HEK293T (cell line): ENCODE results near the gene ISCU.
A peak's percentile ranks its signal among the peaks of the same experiment; 100 is the strongest.
"Not testable (repeated sequence)": the region's sequence is repeated elsewhere in the genome, so short reads cannot be mapped to it uniquely, and the experiment has no call there.

ENCODE experiments used
- CTCF ChIA-PET: fragments of 350-600 bp; formaldehyde crosslinking; extraction: SDS; loops from one replicate; lab custom pipeline; 2021; ENCODE audit warnings: antibody characterized with exemption, inconsistent platforms; lab: Yijun Ruan, JAX
- POLR2A ChIA-PET: fragments of 350-600 bp; formaldehyde crosslinking; extraction: SDS; loops from one replicate; lab custom pipeline; 2020; ENCODE audit warnings: antibody characterized with exemption, inconsistent platforms; lab: Yijun Ruan, JAX
- DNase-seq: peaks from one replicate; pipeline ENCODE4 v3.0.0; 2012; ENCODE audit warnings: mixed read lengths; ENCODE audit errors: extremely low spot score
- ARNT ChIP-seq: fragments of 450-650 bp; IDR thresholded peaks from 2 replicates; pipeline ENCODE4 v1.6.1; 2017; ENCODE audit warnings: mild to moderate bottlenecking
- BHLHE40 ChIP-seq: fragments of 450-650 bp; IDR thresholded peaks from 2 replicates; pipeline ENCODE4 v1.6.1; 2016; ENCODE audit warnings: mild to moderate bottlenecking, moderate library complexity, borderline replicate concordance
- CTBP1 ChIP-seq: fragments of 450-650 bp; IDR thresholded peaks from 2 replicates; pipeline ENCODE4 v1.6.1; 2016; ENCODE audit warnings: borderline replicate concordance
- ELF4 ChIP-seq: fragments of 450-650 bp; IDR thresholded peaks from 2 replicates; pipeline ENCODE4 v1.6.1; 2017; ENCODE audit warnings: antibody characterized with exemption
- FOXA1 ChIP-seq: fragments of 450-650 bp; IDR thresholded peaks from 2 replicates; pipeline ENCODE4 v1.6.1; 2016; ENCODE audit warnings: mild to moderate bottlenecking
- FOXK2 ChIP-seq: fragments of 450-650 bp; IDR thresholded peaks from 2 replicates; pipeline ENCODE4 v1.6.1; 2016; ENCODE audit warnings: mild to moderate bottlenecking
- FOXM1 ChIP-seq: fragments of 450-650 bp; IDR thresholded peaks from 2 replicates; pipeline ENCODE4 v1.6.1; 2017; ENCODE audit warnings: mild to moderate bottlenecking, borderline replicate concordance
- HDGF ChIP-seq: fragments of 450-650 bp; IDR thresholded peaks from 2 replicates; pipeline ENCODE4 v1.6.1; 2017; ENCODE audit warnings: antibody characterized with exemption, borderline replicate concordance
- L3MBTL2 ChIP-seq: fragments of 450-650 bp; conservative IDR thresholded peaks from 2 replicates; pipeline ENCODE4 v1.6.1; 2016; ENCODE audit warnings: mild to moderate bottlenecking
- LEF1 ChIP-seq: fragments of 450-650 bp; IDR thresholded peaks from 2 replicates; pipeline ENCODE4 v1.6.1; 2017; ENCODE audit warnings: mild to moderate bottlenecking, borderline replicate concordance
- NFRKB ChIP-seq: fragments of 450-650 bp; IDR thresholded peaks from 2 replicates; pipeline ENCODE4 v1.6.1; 2016; ENCODE audit warnings: mild to moderate bottlenecking, moderate library complexity
- PKNOX1 ChIP-seq: fragments of 450-650 bp; IDR thresholded peaks from 2 replicates; pipeline ENCODE4 v1.6.1; 2016
- SP1 ChIP-seq: fragments of 450-650 bp; IDR thresholded peaks from 2 replicates; pipeline ENCODE4 v1.6.1; 2017
- SUZ12 ChIP-seq: fragments of 450-650 bp; IDR thresholded peaks from 2 replicates; pipeline ENCODE4 v1.6.1; 2016; ENCODE audit warnings: mild to moderate bottlenecking
- TARDBP ChIP-seq: fragments of 450-650 bp; IDR thresholded peaks from 2 replicates; pipeline ENCODE4 v1.6.1; 2016
- ZNF384 ChIP-seq: fragments of 450-650 bp; IDR thresholded peaks from 2 replicates; pipeline ENCODE4 v1.6.1; 2016

Gene ISCU

DNA sequence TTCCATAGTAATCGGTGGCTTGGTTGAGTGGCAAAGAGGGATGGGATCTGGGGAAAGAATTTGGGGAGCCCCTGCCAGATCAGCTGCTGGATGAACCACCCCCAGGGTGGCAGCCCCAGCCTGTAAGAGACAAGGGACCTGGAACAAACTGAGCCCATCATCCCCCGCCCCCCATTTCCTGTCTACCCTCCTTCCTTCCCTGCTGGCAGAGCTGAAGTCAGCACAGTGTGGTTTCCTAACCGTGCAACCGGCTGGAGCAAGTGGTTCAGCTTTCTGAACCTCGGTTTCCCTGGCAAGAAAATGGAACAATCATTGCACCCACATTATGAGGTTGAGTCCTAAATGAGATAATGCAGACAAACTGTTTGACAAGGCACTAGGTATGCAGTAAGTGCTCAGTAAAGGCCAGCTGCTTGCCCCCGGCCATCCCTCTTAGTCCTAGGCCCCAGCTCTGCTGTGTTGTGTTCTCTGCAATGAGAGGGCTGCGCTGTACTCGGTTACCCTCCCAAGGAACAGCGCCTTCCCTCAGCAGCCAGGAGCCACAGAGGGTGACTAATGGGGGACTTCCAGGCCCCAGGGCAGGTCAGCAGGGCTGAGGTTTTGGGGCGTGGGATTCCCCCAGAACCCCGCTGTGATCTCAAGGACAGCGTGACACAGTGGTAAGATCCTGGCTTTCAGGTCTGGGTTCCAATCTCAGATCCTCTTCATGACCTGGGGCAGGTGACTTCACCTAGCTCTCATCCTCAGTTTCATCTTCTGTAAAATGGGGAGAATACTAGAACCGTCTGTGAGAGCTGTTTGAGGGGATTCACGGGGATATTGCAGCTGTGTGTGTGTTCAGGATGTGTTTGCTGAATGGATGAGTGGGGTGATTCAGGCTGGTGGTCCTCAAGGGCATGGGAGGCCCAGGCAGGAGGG, 54.8 kb downstream of the ISCU start:
- ChIA-PET POLR2A (interaction anchor here (0.8 kb wide), 1 partner anchor 55 kb away, joined by 5 read pairs; the partner anchor contains the start of gene ISCU), CTCF (interaction anchor here (0.5 to 1.9 kb wide), 10 partner anchors 11 to 624 kb away, joined by 3 to 13 read pairs (median 3); no protein-coding TSS in a partner anchor)
- no peak for DNase-seq
- TF ChIP-seq ZNF384 = no peak
- TF ChIP-seq ELF4 = no peak
- TF ChIP-seq CTBP1 = no peak
- no peak for TF ChIP-seq FOXK2
- TF ChIP-seq HDGF = no peak
- TF ChIP-seq NFRKB = no peak
- TF ChIP-seq SP1 = no peak
- TF ChIP-seq FOXA1 = no peak
- TF ChIP-seq FOXM1 = no peak
- TF ChIP-seq L3MBTL2 = no peak
- no peak for TF ChIP-seq ARNT
- TF ChIP-seq PKNOX1 = no peak
- no peak for TF ChIP-seq TARDBP
- TF ChIP-seq BHLHE40 = no peak
- TF ChIP-seq LEF1 = no peak
- TF ChIP-seq SUZ12 = no peak

DNA sequence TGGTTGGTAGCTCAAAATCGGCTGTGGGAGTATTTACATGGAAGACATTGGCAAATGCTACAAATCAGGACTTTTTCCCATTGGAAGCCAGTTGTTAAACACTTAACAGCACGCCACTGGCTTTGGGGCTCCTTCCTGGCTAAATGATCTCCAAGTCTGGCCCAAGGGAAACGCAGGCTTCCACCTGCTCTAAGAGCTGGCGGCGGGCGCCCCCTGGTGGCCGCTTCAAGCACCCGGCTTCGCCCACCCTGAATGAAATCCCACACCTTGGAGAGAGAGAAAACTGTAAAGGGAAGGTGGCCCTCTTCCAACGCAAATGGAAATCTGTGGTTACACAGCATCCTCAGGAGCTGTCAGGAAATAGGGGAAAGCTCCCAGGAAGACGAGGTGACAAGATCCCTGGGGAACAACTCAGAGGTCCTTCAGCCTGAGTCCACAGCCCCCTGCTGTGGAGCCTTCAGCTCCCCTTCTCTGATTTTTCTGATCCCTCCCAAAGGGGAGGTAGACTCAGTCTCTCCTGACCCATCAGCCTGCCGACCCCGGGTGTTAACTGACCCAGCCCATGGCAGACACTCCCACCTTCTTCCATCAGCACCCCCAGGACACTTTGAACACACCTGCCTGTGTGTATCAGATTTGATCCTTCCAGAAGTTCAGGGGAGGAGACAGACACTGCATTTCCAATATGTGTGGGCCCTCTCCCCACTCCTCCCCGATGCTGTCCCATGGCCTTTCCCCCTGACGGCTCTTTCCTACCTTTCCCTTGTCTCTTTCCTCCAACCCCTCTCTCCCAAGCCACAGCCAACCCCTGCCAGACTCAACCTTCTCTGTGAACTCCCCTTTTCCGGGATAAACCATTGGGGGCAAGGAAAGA, 55.9 kb downstream of the ISCU start:
- POLR2A ChIA-PET = interaction anchor here (1.9 kb wide), 1 partner anchor 56 kb away, joined by 10 read pairs; the partner anchor contains the start of gene ISCU
- DNase-seq = peak; percentile 85
- TF ChIP-seq PKNOX1 (no peak), SP1 (no peak), HDGF (no peak), SUZ12 (no peak), NFRKB (no peak), L3MBTL2 (no peak), BHLHE40 (no peak), FOXM1 (no peak)
- CTCF ChIA-PET = interaction anchor here (0.6 to 1.9 kb wide), 14 partner anchors 10 to 1171 kb away, joined by 3 to 13 read pairs (median 3); partner anchors contain the start of gene SART3

GRCh38 chr12:108618953-108619274, 56.5 kb downstream of the ISCU start:
- POLR2A ChIA-PET = interaction anchor here (1.9 kb wide), 1 partner anchor 57 kb away, joined by 10 read pairs; the partner anchor contains the start of gene ISCU

More at GRCh38 chr12:108618953-108619274, 56.5 kb downstream of the ISCU start:
- DNase-seq = not testable (repeated sequence)
- CTCF ChIA-PET = interaction anchor here (0.6 to 1.7 kb wide), 6 partner anchors 9 to 1171 kb away, joined by 3 to 13 read pairs (median 4); no protein-coding TSS in a partner anchor
